ENCODE results near the gene ANKRD37. TPM values are rescaled to one million over a fixed set of nuclear protein-coding genes. Genes with fewer than 3 reads are reported as not detected.

ANKRD37 gene
- total RNA-seq, 1 donor, result 22.8 TPM

GRCh38 chr4:185379326-185380295 lies 17.0 kb upstream of the ANKRD37 start:
- H3K4me2 ChIP-seq (ENCODE audit: insufficient read depth, low read length), result no peak overlapping the region
- DNase-seq (ENCODE audit: insufficient read length, low spot score, missing footprints), result no peak
- H4K20me1 ChIP-seq (ENCODE audit: insufficient read depth, low read length), result no peaks in the 10 kb centered on the region
- H3K4me1 ChIP-seq (ENCODE audit: insufficient read depth, low read length), result peaks cover 6% of the 10 kb centered on the region
- no peak overlapping the region for H3K4me3 ChIP-seq (ENCODE audit: insufficient read depth, low read length)
- no peaks in the 10 kb centered on the region for H3K27me3 ChIP-seq (ENCODE audit: insufficient read depth, low read length)
- TF ChIP-seq CTCF (IDR thresholded peaks at IDR 0.05; ENCODE audit: extremely low read depth, low read depth, low read length), result no peak
- no peak overlapping the region for H3K27ac ChIP-seq (ENCODE audit: low read depth, low read length)
- no peak overlapping the region for H2AFZ ChIP-seq (ENCODE audit: low read length)
- no peaks in the 10 kb centered on the region for H3K9me3 ChIP-seq (ENCODE audit: low read depth, low read length)
- peaks cover 23% of the 10 kb centered on the region for H3K36me3 ChIP-seq (ENCODE audit: insufficient read depth, low read length)
- H3K79me2 ChIP-seq (ENCODE audit: insufficient read depth, low read length), result no peaks in the 10 kb centered on the region

GRCh38 chr4:185380320-185380719 lies 16.3 kb upstream of the ANKRD37 start:
- Histone ChIP-seq H3K4me2 (ENCODE audit: insufficient read depth, low read length) (no peak overlapping the region), H4K20me1 (ENCODE audit: insufficient read depth, low read length) (no peaks in the 10 kb centered on the region), H3K27ac (ENCODE audit: low read depth, low read length) (no peak overlapping the region), H3K79me2 (ENCODE audit: insufficient read depth, low read length) (no peaks in the 10 kb centered on the region), H3K36me3 (ENCODE audit: insufficient read depth, low read length) (peaks cover 23% of the 10 kb centered on the region), H3K4me3 (ENCODE audit: insufficient read depth, low read length) (no peak overlapping the region), H3K9me3 (ENCODE audit: low read depth, low read length) (no peaks in the 10 kb centered on the region), H3K27me3 (ENCODE audit: insufficient read depth, low read length) (no peaks in the 10 kb centered on the region), H2AFZ (ENCODE audit: low read length) (no peak overlapping the region), H3K4me1 (ENCODE audit: insufficient read depth, low read length) (peaks cover 11% of the 10 kb centered on the region)
- DNase-seq (ENCODE audit: insufficient read length, low spot score, missing footprints), result no peak
- TF ChIP-seq CTCF (IDR thresholded peaks at IDR 0.05; ENCODE audit: extremely low read depth, low read depth, low read length), result no peak

- Histone ChIP-seq H3K27me3 (ENCODE audit: insufficient read depth, low read length) (no peaks in the 10 kb centered on the region), H3K9me3 (ENCODE audit: low read depth, low read length) (no peaks in the 10 kb centered on the region), H2AFZ (ENCODE audit: low read length) (no peak overlapping the region), H3K27ac (ENCODE audit: low read depth, low read length) (no peak overlapping the region), H3K4me1 (ENCODE audit: insufficient read depth, low read length) (peaks cover 11% of the 10 kb centered on the region), H4K20me1 (ENCODE audit: insufficient read depth, low read length) (no peaks in the 10 kb centered on the region), H3K4me2 (ENCODE audit: insufficient read depth, low read length) (no peak overlapping the region), H3K4me3 (ENCODE audit: insufficient read depth, low read length) (no peak overlapping the region), H3K79me2 (ENCODE audit: insufficient read depth, low read length) (no peaks in the 10 kb centered on the region), H3K36me3 (ENCODE audit: insufficient read depth, low read length) (peaks cover 16% of the 10 kb centered on the region)
- DNase-seq (ENCODE audit: insufficient read length, low spot score, missing footprints), result no peak
- no peak for TF ChIP-seq CTCF (IDR thresholded peaks at IDR 0.05; ENCODE audit: extremely low read depth, low read depth, low read length)
Observed at GRCh38 chr4:185381288-185382196, 15.1 kb upstream of the ANKRD37 start.
